MCF 10A (cell line): Measurements from ENCODE around the gene FARP1. TPM values are rescaled to one million over a fixed set of nuclear protein-coding genes. Genes with fewer than 3 reads are reported as not detected.

ENCODE experiments used
- BruUV-seq: library from RNA; stranded (reverse); fragments of 400-500 nt; replicated peaks from 2 replicates; lab custom pipeline; 2021; lab: Mats Ljungman, UMichigan
- CTCF ChIA-PET: fragments of 300-600 bp; sonication (Branson Sonifier 250); formaldehyde crosslinking; extraction: SDS; loops from one replicate; lab custom pipeline; 2021; ENCODE audit warnings: antibody characterized with exemption, inconsistent platforms; lab: Yijun Ruan, JAX
- POLR2A ChIA-PET: fragments of 300-600, 350-650 bp; sonication (Branson Sonifier 250); formaldehyde crosslinking; extraction: SDS; loops from one replicate; lab custom pipeline; 2020; ENCODE audit warnings: antibody characterized with exemption, inconsistent platforms; lab: Yijun Ruan, JAX
- DNase-seq: peaks from one replicate; pipeline ENCODE4 v3.0.0-alpha.2; 2018; ENCODE audit not compliant: unreplicated experiment
- H3K27ac Mint-ChIP-seq: one replicate; pipeline ENCODE4 v1.8.0; 2022; ENCODE audit warnings: mild to moderate bottlenecking, low read depth, mixed read lengths; ENCODE audit not compliant: unreplicated experiment
- H3K27me3 Mint-ChIP-seq: one replicate; pipeline ENCODE4 v1.8.0; 2022; ENCODE audit warnings: mixed read lengths; ENCODE audit not compliant: insufficient read depth, unreplicated experiment
- H3K36me3 Mint-ChIP-seq: one replicate; pipeline ENCODE4 v1.8.0; 2022; ENCODE audit warnings: mild to moderate bottlenecking, moderate library complexity, mixed read lengths; ENCODE audit not compliant: insufficient read depth, unreplicated experiment
- H3K4me1 Mint-ChIP-seq: one replicate; pipeline ENCODE4 v1.8.0; 2022; ENCODE audit warnings: mixed read lengths; ENCODE audit not compliant: insufficient read depth, unreplicated experiment
- H3K4me3 Mint-ChIP-seq: one replicate; pipeline ENCODE4 v1.8.0; 2022; ENCODE audit warnings: mild to moderate bottlenecking, moderate library complexity, mixed read lengths; ENCODE audit not compliant: unreplicated experiment
- H3K9me3 Mint-ChIP-seq: one replicate; pipeline ENCODE4 v1.8.0; 2022; ENCODE audit warnings: mixed read lengths; ENCODE audit not compliant: unreplicated experiment
- CTCF ChIP-seq: fragments of 200-600 bp; IDR thresholded peaks from one replicate; pipeline ENCODE4 v1.8.0; 2022; ENCODE audit warnings: antibody characterized with exemption, mild to moderate bottlenecking; ENCODE audit not compliant: unreplicated experiment
- intact Hi-C: fragments of 100-400 bp; cut with micrococcal nuclease; formaldehyde crosslinking; loops from 2 replicates; pipeline ENCODE4 v1.14.1; 2022
- total RNA-seq: library from RNA; stranded (reverse); gene quantifications from 2 replicates; pipeline ENCODE4 v1.2.3, GENCODE V29; 2022

The FARP1 gene
- total RNA-seq, 1 experiment from 2014 or later, result 30.1 TPM

DNA sequence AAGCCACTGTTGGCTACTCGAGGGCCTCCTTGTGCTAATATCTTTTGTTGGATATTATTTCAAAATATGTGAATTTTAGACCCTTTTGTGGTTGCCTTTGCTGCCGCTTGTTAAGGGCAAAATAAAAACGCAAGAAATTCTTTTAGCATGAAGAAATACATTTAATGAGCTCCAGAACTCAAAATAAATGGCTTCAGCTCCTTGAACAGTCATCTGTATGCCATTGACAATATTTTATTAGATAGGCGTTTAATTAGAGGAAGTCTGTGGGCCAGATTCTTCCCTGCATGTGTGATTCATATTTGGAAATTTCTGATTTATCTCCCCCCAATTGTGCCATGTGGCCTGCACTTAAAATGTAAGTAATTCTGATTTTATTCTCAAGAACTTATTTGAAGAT is 256.9 kb downstream of the FARP1 start:
- Mint-ChIP-seq H3K4me1 (no peaks in the 10 kb centered on the region), H3K36me3 (no peaks in the 10 kb centered on the region), H3K4me3 (no peak overlapping the region), H3K27ac (no peak overlapping the region), H3K9me3 (no peaks in the 10 kb centered on the region), H3K27me3 (no peaks in the 10 kb centered on the region)
- no TSS peak for BruUV-seq
- TF ChIP-seq CTCF, result no peak
- intact Hi-C loops, result no loop called here
- POLR2A ChIA-PET, result no interaction called here
- DNase-seq, result no peak
- CTCF ChIA-PET, result interaction anchor here (0.9 to 1.6 kb wide), 3 partner anchors 9 to 367 kb away, joined by 3 read pairs; no protein-coding TSS in a partner anchor

DNA sequence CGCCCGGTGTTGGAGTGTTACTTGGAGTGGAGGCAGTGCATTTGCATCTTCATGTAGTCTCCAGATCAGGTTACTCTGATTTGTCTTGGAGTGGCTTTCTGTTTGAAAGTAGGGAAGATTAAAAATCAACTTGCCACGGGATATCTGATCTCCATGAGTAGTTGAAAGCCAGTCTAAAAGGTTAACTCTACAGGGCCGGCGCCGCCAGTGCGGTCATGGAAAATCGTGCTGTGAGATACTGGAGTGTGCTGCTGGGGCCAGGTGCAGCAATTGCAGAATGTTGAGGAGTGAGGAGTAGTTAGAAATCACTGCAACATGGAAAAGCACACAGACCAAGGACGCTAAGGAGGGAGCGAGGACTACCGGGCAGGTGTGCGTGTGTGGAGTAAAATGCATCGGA is 259.0 kb downstream of the FARP1 start:
- DNase-seq, result no peak
- Mint-ChIP-seq H3K36me3 (no peaks in the 10 kb centered on the region), H3K27me3 (no peaks in the 10 kb centered on the region), H3K27ac (no peak overlapping the region), H3K4me3 (no peak overlapping the region), H3K4me1 (no peaks in the 10 kb centered on the region), H3K9me3 (no peaks in the 10 kb centered on the region)
- intact Hi-C loops, result no loop called here
- no TSS peak for BruUV-seq
- ChIA-PET CTCF (interaction anchor here (0.6 kb wide), 1 partner anchor 929 kb away, joined by 3 read pairs; no protein-coding TSS in a partner anchor), POLR2A (no interaction called here)
- no peak for TF ChIP-seq CTCF

DNA sequence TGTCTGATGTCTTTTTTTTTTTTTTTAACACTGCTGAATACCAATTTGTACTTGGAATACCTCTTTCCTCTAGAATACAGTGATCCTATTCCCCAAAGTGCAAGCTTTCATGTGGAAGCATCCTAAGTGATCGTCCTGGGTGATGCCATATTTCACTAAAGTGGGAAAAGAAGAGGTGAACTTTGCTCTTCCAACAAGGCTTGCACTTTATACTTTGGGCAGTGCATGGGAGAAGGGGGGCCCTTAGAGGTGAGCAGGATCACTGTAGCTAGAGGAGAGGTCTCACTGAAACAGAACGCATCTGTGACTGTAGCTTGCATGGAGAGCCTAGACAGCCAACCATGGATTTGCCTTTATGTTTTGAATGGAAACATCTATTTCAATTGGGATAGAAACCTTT is 260.2 kb downstream of the FARP1 start:
- CTCF ChIA-PET, result interaction anchor here (0.6 to 1.1 kb wide), 3 partner anchors 198 to 257 kb away, joined by 3 to 4 read pairs (median 3); no protein-coding TSS in a partner anchor
- Mint-ChIP-seq H3K9me3 (no peaks in the 10 kb centered on the region), H3K4me1 (no peaks in the 10 kb centered on the region), H3K36me3 (no peaks in the 10 kb centered on the region), H3K27me3 (no peaks in the 10 kb centered on the region), H3K27ac (no peak overlapping the region), H3K4me3 (no peak overlapping the region)
- intact Hi-C loops, result no loop called here
- BruUV-seq, result no TSS peak
- no peak for DNase-seq
- POLR2A ChIA-PET, result no interaction called here
- TF ChIP-seq CTCF, result no peak

- no peak overlapping the region for H3K27ac Mint-ChIP-seq
Measured at GRCh38 chr13:98405107-98405571, 262.2 kb downstream of the FARP1 start.

More at GRCh38 chr13:98405107-98405571, 262.2 kb downstream of the FARP1 start:
- Mint-ChIP-seq H3K4me3 (no peak overlapping the region), H3K36me3 (no peaks in the 10 kb centered on the region), H3K9me3 (no peaks in the 10 kb centered on the region), H3K27me3 (no peaks in the 10 kb centered on the region), H3K4me1 (no peaks in the 10 kb centered on the region)
- intact Hi-C loops, result no loop called here
- no peak for DNase-seq
- TF ChIP-seq CTCF, result no peak
- no TSS peak for BruUV-seq
- POLR2A ChIA-PET, result no interaction called here
- CTCF ChIA-PET, result interaction anchor here (1.2 kb wide), 1 partner anchor 159 kb away, joined by 4 read pairs; no protein-coding TSS in a partner anchor
